ENCODE data around the gene MSRB3.

The MSRB3 gene

DNA sequence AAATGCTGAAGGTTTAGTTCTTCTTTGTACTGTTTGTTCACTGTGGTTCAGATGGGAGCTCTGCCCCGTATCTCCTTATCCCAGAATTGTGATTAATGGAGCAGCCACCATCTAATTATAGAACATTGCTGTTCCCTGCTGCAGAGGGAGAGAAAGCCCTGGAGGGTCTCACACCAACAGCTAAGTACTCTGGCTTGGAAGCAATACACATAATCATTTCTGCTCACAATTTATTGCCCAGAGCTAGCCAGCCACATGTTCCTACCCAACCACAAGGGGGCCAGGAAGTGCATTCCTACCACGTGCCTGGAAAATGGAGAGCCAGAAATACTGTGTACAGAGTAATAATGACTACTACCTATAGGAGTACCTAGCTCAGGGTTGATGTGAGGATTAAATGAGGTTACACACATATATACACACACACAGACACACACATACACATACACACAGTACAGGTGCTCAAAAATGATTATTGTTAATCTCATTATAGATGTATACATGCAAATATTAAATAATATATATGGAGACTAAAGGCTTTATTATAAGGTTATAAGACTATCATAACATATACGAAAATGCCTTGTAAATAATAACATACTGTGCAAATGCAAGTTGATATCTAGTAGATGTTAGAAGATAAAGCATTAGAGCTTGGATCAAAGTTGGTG is 22.3 kb downstream of the MSRB3 start:
- peak; percentile 41 for DNase-seq (ENCODE audit: low read depth)
- TF ChIP-seq, protein P1, sequence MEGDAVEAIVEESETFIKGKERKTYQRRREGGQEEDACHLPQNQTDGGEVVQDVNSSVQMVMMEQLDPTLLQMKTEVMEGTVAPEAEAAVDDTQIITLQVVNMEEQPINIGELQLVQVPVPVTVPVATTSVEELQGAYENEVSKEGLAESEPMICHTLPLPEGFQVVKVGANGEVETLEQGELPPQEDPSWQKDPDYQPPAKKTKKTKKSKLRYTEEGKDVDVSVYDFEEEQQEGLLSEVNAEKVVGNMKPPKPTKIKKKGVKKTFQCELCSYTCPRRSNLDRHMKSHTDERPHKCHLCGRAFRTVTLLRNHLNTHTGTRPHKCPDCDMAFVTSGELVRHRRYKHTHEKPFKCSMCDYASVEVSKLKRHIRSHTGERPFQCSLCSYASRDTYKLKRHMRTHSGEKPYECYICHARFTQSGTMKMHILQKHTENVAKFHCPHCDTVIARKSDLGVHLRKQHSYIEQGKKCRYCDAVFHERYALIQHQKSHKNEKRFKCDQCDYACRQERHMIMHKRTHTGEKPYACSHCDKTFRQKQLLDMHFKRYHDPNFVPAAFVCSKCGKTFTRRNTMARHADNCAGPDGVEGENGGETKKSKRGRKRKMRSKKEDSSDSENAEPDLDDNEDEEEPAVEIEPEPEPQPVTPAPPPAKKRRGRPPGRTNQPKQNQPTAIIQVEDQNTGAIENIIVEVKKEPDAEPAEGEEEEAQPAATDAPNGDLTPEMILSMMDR (conservative IDR thresholded peaks at IDR 0.05; ENCODE audit: control insufficient read depth, insufficient read depth, low read depth, low read length): peak; percentile 49

DNA sequence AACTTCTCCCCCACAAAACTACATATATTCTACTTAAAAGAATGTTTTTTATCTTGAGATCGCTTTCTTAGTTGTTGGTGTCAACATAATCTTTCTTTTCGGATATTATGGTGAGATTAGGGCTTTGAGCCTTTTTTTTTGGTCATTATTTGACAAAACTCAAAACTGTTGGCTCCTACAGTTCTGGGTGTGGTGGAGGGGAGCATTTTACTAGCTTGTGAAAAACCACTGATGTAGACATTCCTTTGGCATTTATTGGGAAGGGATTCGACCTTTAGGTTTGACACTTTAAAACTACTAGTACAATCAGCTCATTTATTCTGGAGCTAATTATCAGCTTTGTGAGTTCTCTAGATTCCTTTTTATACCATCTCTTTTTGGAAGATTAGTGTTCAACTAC is 24.4 kb downstream of the MSRB3 start:
- TF ChIP-seq, protein P1 (conservative IDR thresholded peaks at IDR 0.05; ENCODE audit: control insufficient read depth, insufficient read depth, low read depth, low read length): no peak
- DNase-seq (ENCODE audit: low read depth): no peak
- no peak overlapping the region for H3K4me3 ChIP-seq (ENCODE audit: control insufficient read depth, low read depth, low read length)

More for the DNA sequence above, 22.3 kb downstream of the MSRB3 start:
- H3K4me3 ChIP-seq (ENCODE audit: control insufficient read depth, low read depth, low read length): no peak overlapping the region

DNA sequence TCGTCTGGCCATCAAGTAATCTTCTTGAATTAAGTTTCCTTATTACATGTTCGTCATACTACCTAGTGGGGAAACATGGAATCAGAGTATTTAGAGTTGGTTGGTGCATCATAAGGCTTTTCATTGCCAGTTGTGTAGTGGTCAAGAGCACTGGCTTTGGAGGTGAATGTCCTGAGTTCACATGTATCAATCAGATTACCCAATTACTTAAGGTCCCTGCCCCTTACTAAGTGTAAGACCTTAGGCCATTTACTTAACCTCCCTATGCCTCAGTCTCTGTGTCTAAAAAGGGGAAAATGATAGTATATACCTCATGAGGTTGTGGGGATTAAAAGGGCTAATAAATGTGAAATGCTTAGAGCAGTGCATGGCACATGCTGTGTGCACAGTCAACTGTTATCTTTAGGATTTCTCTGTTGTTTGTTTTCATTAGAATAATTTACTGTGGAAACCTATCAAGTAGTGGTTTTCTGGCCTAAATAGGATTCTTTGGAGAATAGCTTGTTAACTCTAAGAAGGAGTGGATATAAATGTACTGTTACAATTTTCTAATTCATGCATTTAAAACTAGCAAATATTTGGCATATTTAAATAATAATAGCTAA is 27.0 kb downstream of the MSRB3 start:
- TF ChIP-seq, protein P1 (conservative IDR thresholded peaks at IDR 0.05; ENCODE audit: control insufficient read depth, insufficient read depth, low read depth, low read length): no peak
- H3K4me3 ChIP-seq (ENCODE audit: control insufficient read depth, low read depth, low read length): no peak overlapping the region
- no peak for DNase-seq (ENCODE audit: low read depth)

DNA sequence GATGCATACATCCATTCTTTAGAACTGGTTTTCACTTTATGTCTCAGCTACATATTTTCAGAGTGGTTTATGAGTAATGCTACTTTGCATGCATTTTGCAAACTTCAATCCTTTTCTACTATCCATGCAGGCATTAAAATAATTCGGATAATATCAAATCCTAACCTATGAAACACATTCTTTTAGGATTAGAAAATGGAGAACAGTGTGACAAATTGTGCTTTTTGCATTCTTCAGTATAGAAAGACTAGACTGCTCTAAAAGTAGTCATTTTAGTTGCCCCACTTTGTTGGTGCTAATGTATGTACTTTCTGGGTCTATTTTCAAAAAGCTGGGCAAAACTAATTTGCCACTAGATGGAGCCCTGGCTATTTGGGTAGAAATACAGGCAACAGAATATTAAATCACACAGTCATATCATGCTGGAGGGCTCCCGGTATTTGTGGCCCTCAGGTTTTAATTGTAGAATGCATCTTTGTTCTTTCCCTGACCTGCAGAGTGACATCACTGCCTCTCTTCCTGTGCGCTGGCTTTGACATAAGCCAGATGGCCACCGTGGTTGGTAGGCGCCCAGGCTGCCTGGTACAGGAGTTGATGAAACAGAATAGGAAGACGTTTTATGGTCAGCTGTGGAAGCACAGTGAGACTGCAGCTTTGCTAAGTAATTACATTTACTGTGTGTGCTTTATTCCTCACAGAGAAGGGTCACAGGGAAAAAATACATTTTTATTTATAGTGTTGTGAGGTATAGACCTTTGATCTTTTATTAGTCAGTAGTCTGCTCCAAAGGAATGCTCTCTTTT is 28.1 kb downstream of the MSRB3 start:
- H3K4me3 ChIP-seq (ENCODE audit: control insufficient read depth, low read depth, low read length): no peak overlapping the region
- TF ChIP-seq, protein P1 (conservative IDR thresholded peaks at IDR 0.05; ENCODE audit: control insufficient read depth, insufficient read depth, low read depth, low read length): peak; percentile 76
- peak; percentile 74 for DNase-seq (ENCODE audit: low read depth)

DNA sequence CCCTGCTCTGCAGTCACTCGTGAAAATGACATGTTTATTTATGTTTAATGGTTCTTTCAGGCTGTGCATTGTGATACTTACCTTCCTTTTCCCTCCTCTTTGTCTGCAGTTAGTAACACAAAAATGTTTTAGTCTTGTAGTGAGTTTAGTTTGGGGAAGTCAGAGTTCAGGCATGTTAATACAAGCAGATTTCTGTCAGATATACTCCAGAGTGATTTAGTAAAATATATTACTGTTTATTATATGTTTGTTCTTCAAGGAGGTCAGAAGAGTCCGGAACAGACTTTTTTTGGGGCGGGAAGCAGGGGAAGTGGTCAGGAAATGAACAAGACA is 28.7 kb downstream of the MSRB3 start:
- no peak for DNase-seq (ENCODE audit: low read depth)
- H3K4me3 ChIP-seq (ENCODE audit: control insufficient read depth, low read depth, low read length): no peak overlapping the region
- TF ChIP-seq, protein P1 (conservative IDR thresholded peaks at IDR 0.05; ENCODE audit: control insufficient read depth, insufficient read depth, low read depth, low read length): no peak

DNA sequence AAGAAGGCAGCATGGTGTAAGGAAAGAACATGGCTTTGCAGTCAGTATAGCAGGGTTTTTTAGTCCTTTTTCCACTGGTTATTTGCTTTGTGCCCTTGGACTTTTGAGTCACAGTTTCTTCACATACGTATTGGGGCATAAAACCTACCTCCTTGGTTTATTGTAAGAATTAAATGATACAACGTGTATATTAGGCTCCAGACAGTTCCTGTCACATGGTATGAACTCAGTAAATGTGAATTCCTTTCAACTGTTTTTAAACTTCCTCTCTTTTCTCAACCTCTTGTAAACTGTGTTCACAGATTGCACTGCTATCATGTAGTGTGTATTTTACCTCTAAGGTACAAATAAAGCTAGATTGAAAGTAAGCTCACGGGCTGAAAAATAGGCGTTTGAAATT is 29.5 kb downstream of the MSRB3 start:
- TF ChIP-seq, protein P1 (conservative IDR thresholded peaks at IDR 0.05; ENCODE audit: control insufficient read depth, insufficient read depth, low read depth, low read length): no peak
- peak; percentile 33 for DNase-seq (ENCODE audit: low read depth)
- no peak overlapping the region for H3K4me3 ChIP-seq (ENCODE audit: control insufficient read depth, low read depth, low read length)
